ENCODE data around the gene FMNL3. TPM values are rescaled to one million over a fixed set of nuclear protein-coding genes. Genes with fewer than 3 reads are reported as not detected.
"Not testable (repeated sequence)": the region's sequence is repeated elsewhere in the genome, so short reads cannot be mapped to it uniquely, and the experiment has no call there.

FMNL3 gene
- total RNA-seq, 4 donors from 2014 or later: 9.6 to 14.6 (median 12.8) TPM

GRCh38 chr12:49720214-49720613 lies 13.0 kb upstream of the FMNL3 start:
- intact Hi-C loops (cut with DNase I): no loop called here
- TF ChIP-seq POLR2AphosphoS5 (IDR thresholded peaks at IDR 0.05): no peak
- TF ChIP-seq, protein P1, sequence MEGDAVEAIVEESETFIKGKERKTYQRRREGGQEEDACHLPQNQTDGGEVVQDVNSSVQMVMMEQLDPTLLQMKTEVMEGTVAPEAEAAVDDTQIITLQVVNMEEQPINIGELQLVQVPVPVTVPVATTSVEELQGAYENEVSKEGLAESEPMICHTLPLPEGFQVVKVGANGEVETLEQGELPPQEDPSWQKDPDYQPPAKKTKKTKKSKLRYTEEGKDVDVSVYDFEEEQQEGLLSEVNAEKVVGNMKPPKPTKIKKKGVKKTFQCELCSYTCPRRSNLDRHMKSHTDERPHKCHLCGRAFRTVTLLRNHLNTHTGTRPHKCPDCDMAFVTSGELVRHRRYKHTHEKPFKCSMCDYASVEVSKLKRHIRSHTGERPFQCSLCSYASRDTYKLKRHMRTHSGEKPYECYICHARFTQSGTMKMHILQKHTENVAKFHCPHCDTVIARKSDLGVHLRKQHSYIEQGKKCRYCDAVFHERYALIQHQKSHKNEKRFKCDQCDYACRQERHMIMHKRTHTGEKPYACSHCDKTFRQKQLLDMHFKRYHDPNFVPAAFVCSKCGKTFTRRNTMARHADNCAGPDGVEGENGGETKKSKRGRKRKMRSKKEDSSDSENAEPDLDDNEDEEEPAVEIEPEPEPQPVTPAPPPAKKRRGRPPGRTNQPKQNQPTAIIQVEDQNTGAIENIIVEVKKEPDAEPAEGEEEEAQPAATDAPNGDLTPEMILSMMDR (IDR thresholded peaks at IDR 0.05): no peak
- no peak for TF ChIP-seq POLR2A (IDR thresholded peaks at IDR 0.05; ENCODE audit: low read depth)
- no peak for TF ChIP-seq EP300 (IDR thresholded peaks at IDR 0.05)
- no peak for DNase-seq (ENCODE audit: extremely low spot score)
- no peak overlapping the region for H3K27ac ChIP-seq (replicated peaks in 1 of 4)
- no peaks in the 10 kb centered on the region for H3K9me3 ChIP-seq
- H3K27me3 ChIP-seq: peaks cover 0 to 24% (median 0%) of the 10 kb centered on the region in 4 donors
- 56% methylated on average over 1 of the region's 1 CpG for WGBS
- no peaks in the 10 kb centered on the region for H3K4me1 ChIP-seq
- H3K36me3 ChIP-seq: no peaks in the 10 kb centered on the region
- no peak overlapping the region for H3K4me3 ChIP-seq

DNA sequence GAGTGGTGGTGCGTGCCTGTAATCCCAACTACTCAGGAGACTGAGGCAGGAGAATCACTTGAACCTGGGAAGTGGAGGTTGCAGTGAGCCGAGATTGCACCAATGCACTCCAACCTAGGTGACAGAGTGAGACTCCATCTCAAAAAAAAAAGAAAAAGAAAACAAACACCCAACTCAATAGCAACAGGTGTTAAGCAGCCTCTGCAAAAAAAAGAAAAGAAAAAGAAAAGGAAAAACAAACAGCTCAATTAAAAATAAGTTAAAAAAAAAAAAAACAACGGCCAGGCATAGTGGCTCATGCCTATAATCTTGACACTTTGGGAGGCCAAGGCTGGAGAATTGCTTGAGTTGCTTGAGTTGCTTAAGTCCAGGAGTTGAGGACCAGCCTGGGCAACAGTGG lies 10.6 kb upstream of the FMNL3 start:
- H3K27me3 ChIP-seq: peaks cover 0 to 28% (median 0%) of the 10 kb centered on the region in 4 donors
- H3K27ac ChIP-seq (replicated peaks in 1 of 4); H3K4me3 ChIP-seq; DNase-seq (ENCODE audit: extremely low spot score); intact Hi-C loops (cut with DNase I); H3K4me1 ChIP-seq; H3K36me3 ChIP-seq; H3K9me3 ChIP-seq: not testable (repeated sequence)
- 83% methylated on average over 3 of the region's 3 CpGs for WGBS

DNA sequence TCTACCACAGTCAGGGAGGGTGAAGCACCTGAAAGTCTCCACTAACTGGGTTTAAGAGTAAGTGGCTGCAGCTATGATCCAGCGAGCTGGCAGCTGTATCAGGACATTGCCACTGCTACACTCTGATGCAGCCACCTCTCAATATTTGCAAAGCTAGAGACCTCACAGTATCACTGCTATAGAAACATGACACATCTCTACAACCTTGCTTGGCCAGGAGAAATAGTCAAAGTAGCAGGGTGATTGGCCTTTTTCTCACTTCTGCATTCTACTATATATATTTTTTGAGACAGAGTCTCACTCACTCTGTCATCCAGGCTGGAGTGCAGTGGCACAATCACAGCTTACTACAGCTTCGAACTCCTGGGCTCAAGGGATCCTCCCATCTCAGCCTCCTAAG lies 9.3 kb upstream of the FMNL3 start:
- intact Hi-C loops (cut with DNase I): no loop called here
- no peak for TF ChIP-seq POLR2AphosphoS5 (IDR thresholded peaks at IDR 0.05)
- TF ChIP-seq, protein P1 (IDR thresholded peaks at IDR 0.05): no peak
- no peak for TF ChIP-seq POLR2A (IDR thresholded peaks at IDR 0.05; ENCODE audit: low read depth)
- TF ChIP-seq EP300 (IDR thresholded peaks at IDR 0.05): no peak
- 65% methylated on average over 2 of the region's 2 CpGs for WGBS

GRCh38 chr12:49713952-49714351 lies 6.7 kb upstream of the FMNL3 start:
- H3K4me1 ChIP-seq; intact Hi-C loops (cut with DNase I); H3K9me3 ChIP-seq; H3K27ac ChIP-seq (replicated peaks in 1 of 4); H3K36me3 ChIP-seq; DNase-seq (ENCODE audit: extremely low spot score); H3K4me3 ChIP-seq: not testable (repeated sequence)
- peaks cover 0 to 30% (median 0%) of the 10 kb centered on the region in 4 donors for H3K27me3 ChIP-seq
- WGBS: 96% methylated on average over 3 of the region's 3 CpGs

More for the DNA sequence above, 9.3 kb upstream of the FMNL3 start:
- H3K9me3 ChIP-seq: no peaks in the 10 kb centered on the region
- no peaks in the 10 kb centered on the region for H3K4me1 ChIP-seq
- peaks cover 0 to 30% (median 0%) of the 10 kb centered on the region in 4 donors for H3K27me3 ChIP-seq
- no peak for DNase-seq (ENCODE audit: extremely low spot score)
- H3K4me3 ChIP-seq: no peak overlapping the region
- no peaks in the 10 kb centered on the region for H3K36me3 ChIP-seq
- no peak overlapping the region for H3K27ac ChIP-seq (replicated peaks in 1 of 4)

DNA sequence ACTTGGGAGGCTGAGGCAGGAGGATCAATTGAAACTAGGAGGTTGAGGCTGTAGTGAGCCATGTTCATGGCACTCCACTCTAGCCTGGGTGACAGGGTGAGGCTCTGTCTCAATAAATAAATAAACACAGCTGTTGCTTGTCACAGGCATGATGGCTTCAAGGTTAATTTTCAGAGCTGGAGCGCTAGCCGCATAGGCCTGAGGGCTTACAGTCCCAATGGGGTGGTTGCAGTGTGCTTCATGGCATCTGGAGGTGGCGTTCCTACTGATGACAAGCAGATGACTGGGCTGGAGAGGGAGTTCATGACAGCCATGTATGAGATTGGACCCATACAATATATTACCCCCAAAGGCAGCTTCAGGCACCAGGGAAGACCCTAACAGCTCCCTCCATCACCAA lies 1.6 kb upstream of the FMNL3 start:
- 92% methylated on average over 2 of the region's 3 CpGs for WGBS

More for the DNA sequence above, 1.6 kb upstream of the FMNL3 start:
- DNase-seq (ENCODE audit: extremely low spot score): no peak
- Histone ChIP-seq H3K36me3 (no peaks in the 10 kb centered on the region), H3K4me1 (peaks cover 6 to 35% (median 29%) of the 10 kb centered on the region in 4 donors), H3K4me3 (no peak overlapping the region), H3K27ac (replicated peaks in 1 of 4) (no peak overlapping the region), H3K27me3 (peaks cover 0 to 9% (median 2%) of the 10 kb centered on the region in 4 donors), H3K9me3 (no peaks in the 10 kb centered on the region)
- intact Hi-C loops (cut with DNase I): no loop called here
- TF ChIP-seq, protein P1 (IDR thresholded peaks at IDR 0.05): no peak
- TF ChIP-seq POLR2AphosphoS5 (IDR thresholded peaks at IDR 0.05): no peak
- TF ChIP-seq EP300 (IDR thresholded peaks at IDR 0.05): no peak
- TF ChIP-seq POLR2A (IDR thresholded peaks at IDR 0.05; ENCODE audit: low read depth): no peak

Measured in esophagus muscularis mucosa (tissue), 4 donors.